Activated T-cell treated with anti-CD3 and anti-CD28 coated beads for 24 hours (primary cell): Measurements from ENCODE around the gene MROH7.

Source experiments
- DNase-seq: peaks from one replicate; pipeline ENCODE4 v3.0.0-alpha.2; 2020; ENCODE audit warnings: low read depth

Gene MROH7

GRCh38 chr1:54640863-54641836 is at the start of gene MROH7:
TSS of gene MROH7 (plus strand) at chr1:54641786. CDS start at chr1:54652927, 11,141 bp downstream.
- DNase-seq, result no peak

DNA sequence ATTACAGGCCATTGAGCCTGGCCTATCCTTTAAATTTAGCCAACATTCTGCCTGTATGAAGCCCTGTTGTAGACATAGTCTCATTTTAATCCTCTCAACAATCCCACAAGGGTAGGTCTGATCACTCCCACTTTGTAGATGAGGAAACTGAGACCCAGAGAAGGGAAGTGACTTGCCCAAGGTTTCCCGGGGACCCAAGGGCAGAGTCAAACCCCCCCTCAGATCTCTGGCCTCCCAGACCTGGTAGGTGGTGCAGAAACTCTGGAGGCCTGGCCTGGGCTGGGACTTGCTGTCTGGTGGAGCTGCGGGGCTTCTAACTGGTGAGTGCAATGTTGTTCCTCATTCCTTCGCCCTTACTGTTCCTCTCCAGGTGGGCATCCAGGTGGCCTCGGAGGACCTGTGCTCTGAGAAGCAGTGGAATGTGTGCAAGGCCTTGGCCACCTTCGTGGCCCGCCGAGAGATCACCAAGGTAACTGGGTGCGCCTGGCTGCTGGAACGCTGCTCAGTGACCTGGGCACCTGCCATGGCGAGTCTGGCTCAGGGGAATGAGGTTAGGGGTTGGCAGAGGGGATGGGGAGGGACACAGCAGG is 47.9 kb upstream of the MROH7 start:
- no peak for DNase-seq

- no peak for DNase-seq
These were observed 47.1 kb upstream of the MROH7 start for GRCh38 chr1:54594463-54594862.

DNA sequence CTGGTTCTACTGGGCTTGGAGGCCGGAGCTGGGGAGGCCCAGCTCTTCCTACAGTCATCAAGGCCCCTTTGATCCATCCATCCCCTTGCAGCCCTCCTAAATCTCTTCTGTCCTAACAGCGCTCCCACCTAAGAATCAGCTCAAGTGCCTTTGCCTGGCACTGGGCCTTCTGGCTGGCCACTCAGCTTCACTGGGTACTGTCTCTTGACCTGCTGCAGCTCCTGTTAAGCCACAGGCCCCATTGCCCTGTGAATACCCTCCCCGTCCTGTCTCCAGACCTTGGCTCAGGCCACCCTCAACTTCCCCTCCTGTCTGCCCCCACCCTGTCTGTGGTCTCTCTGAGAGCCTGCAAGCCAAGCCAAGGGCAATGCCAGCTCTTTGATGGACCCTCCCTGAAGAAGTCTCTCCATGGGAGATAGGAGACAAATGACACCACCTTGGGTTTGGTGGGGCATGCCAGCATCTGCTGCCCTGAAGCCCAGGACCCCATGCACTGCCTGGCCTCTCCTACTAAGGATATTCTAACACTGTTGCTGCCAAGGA is 45.6 kb upstream of the MROH7 start:
- DNase-seq, result no peak

- DNase-seq, result no peak
These were observed 44.8 kb upstream of the MROH7 start for GRCh38 chr1:54596756-54597155.

GRCh38 chr1:54597455-54598030 is 44.0 kb upstream of the MROH7 start:
- DNase-seq, result no peak

GRCh38 chr1:54599211-54599823 is 42.3 kb upstream of the MROH7 start:
- no peak for DNase-seq

- DNase-seq, result no peak
These were observed 40.5 kb upstream of the MROH7 start for GRCh38 chr1:54600947-54601721.

GRCh38 chr1:54601730-54602129 is 39.9 kb upstream of the MROH7 start:
- DNase-seq, result no peak

GRCh38 chr1:54602554-54602953 is 39.0 kb upstream of the MROH7 start:
- no peak for DNase-seq

GRCh38 chr1:54603241-54603640 is 38.3 kb upstream of the MROH7 start:
- DNase-seq, result no peak

DNA sequence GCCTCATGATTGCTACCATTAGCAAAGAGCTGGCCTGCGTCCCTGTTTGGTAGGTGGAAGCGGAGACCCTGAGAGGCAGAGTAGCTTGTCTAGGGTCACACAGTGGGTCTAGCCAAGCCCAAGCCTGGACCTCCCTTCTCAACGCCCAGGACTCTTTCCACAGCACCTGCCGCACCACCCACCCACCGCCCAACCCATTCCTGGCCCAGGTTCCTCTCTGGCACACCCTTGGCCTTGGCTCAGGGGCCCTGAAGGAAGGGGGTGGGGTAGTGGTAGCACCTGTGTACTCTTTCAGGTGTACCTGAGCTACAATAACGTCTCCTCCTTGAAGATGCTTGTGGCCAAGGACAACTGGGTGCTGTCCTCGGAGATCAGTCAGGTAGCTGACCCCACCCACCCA is 37.5 kb upstream of the MROH7 start:
- DNase-seq, result no peak

DNA sequence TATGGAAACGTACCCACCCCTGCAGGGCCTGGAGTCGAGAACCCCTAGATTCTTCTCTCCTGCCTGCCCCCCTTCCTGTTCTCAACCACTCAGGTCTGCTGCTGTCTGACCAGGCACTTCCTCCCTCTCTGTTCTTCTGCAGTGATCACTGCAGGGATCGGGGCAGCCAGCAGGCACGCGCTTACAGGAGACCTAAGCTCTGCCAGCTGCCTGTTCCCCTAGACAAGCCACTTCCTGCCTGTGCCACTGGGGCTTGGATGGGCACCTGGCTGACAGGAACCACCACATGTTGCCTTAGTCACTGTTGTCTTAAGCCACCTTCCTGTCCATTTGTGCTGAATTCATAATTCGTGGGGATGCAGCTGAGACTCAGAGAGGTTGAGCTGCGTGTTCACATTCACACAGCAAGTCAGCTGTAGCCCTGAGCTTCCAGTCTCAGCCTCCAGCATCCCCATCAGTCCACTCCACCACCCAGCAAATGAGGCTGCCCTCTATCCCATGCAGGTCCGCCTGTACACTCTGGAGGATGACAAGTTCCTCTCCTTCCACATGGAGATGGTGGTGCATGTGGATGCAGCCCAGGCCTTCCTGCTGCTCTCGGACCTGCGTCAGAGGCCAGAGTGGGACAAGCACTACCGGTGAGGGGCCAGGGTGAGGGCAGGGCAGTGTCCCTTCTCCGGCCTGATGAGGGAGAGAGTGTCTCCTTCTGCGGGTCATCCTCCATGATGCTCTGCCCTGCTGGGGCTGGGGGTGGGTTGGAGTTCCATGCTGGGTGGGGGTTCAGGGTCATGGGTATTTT is 36.8 kb upstream of the MROH7 start:
- no peak for DNase-seq

DNA sequence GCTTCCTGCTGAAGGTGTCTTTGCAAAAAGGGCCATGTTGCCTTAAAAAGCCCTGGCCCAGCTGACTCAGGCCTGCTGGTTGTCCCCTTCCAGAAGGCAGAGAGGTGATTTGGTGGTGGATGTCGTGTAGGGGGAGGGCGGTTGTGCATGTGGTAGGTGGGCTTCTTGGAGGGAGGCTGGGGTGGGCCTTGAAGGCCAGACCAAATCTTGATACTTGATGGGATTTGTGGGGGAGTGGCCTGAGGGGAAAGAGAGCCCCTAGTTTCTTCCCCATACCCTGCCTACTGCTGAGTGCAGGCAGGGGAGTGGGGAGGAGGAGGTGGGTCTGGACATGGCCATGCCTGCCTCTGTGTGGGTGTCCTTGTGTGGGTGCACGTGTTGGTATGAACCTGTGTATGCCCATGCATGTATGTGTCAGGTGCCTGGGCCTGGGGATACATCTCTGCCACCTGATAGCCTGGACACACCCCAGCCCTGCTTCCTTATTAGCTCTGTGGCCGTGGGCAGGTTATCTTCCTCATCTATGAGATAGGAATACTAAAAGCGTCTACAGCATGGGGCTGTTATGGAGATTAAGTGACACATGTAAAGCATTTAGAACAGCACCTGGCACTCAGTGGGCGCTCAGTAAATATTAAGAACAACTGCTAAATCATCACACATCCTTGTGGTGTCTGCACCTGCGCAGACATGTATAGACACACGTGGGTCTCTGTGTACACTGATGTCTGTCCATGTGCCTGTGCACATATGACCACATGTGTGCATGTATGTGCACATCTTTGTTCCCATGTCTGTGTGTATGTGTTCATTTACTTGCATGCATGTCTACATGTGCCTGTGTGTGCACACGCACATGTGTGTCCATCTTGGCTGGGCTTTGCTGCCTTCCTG is 35.2 kb upstream of the MROH7 start:
- DNase-seq, result no peak

DNA sequence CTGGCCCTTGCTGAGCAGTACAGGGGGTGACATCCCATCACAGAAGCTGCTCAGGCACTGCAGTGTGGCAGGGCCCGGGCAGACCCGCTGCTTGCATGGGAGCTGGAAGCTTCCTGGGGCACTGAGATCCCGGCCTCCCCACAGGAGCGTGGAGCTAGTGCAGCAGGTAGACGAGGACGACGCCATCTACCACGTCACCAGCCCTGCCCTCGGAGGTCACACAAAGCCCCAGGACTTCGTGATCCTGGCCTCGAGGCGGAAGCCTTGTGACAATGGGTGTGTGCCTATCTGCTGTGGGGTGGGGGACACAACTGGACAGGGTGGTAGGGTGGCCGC is 34.6 kb upstream of the MROH7 start:
- no peak for DNase-seq

GRCh38 chr1:54607821-54608565 is 33.6 kb upstream of the MROH7 start:
- no peak for DNase-seq

- no peak for DNase-seq
These were observed 32.9 kb upstream of the MROH7 start for GRCh38 chr1:54608566-54609230.

DNA sequence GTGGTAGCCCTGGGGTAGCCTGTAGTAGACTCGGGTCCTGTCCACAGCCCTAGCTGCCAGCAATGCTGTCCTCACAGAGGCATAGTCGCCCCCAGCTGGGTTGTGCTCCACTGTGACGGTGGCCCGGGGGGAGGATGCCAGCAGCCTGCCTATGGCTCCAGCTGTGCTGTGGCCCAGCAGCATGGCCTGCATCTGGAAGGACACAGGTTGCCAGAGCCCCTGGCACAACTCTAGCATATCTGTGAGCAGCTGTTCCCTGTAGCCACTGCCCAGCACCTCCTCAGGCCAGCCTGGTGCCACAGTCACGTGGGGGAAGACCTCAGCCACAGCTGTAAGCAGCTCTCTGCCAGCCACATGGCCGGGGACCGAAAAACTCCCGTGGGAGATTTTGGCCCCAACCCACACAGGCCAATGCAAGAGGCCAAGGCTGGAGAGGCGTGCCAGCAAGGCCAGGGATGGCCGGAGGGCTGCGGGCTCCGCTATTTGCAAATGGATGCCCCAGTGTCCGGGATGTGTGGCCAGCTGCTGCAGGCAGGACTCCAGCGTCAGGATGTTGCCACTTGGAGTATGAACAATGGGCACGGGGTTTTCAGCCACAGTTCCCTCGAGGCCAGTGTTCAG is 32.2 kb upstream of the MROH7 start:
- no peak for DNase-seq
